K562 (cell line): Measurements from ENCODE around the gene VIM. TPM values are rescaled to one million over a fixed set of nuclear protein-coding genes. Genes with fewer than 3 reads are reported as not detected.

Experiments used
- CEBPG ChIP-seq, 3 experiments: fragments of 200-800 bp in 1 of 3; sonication (Bioruptor generic) in 1 of 3; sonication (generic) in 1 of 3; formaldehyde crosslinking in 1 of 3; IDR thresholded peaks in 2 of 3; conservative IDR thresholded peaks in 1 of 3; 2 replicates each; pipeline versions ENCODE4 v1.6.1 to v1.8.0; 2016 to 2022; ENCODE audit warnings: missing compliant biosample characterization in 2 of 3, missing genetic modification characterization in 2 of 3, mild to moderate bottlenecking in 1 of 3, missing genetic modification reagents in 1 of 3
- SPI1 ChIP-seq: IDR thresholded peaks from 2 replicates; pipeline ENCODE4 v1.6.1; 2011; ENCODE audit warnings: low read depth, low read length, control low read depth, borderline replicate concordance
- polyA plus RNA-seq, 8 experiments: library from polyadenylated mRNA; depleted of rRNA in 4 of 8; stranded (reverse) in 5 of 8; unstranded in 3 of 8; fragments of >200 nt; fragmentation: Nextera tagmentation in 2 of 8; fragmentation: Illumina TruSeq in 1 of 8; extraction: Ambion mirVana in 2 of 8; extraction: Trizol in 1 of 8; gene quantifications; 2 replicates each; pipeline versions ENCODE4 v1.2.1 to v1.2.3, GENCODE V29; 2011 to 2014; ENCODE audit warnings: inconsistent platforms in 1 of 8, missing spikeins in 1 of 8
- total RNA-seq, 7 experiments: library from RNA; depleted of rRNA in 6 of 7; stranded (reverse); fragments of >200 nt in 6 of 7; fragmentation: Illumina TruSeq in 2 of 7; extraction: Trizol in 2 of 7; gene quantifications; 2 replicates each; pipeline versions ENCODE4 v1.2.1 to v1.2.3, GENCODE V29; 2011 to 2021; ENCODE audit warnings: low replicate concordance in 1 of 7
- TF ChIP-seq, protein P1 (sequence below), 2 experiments: fragments of 450-650 bp; IDR thresholded peaks; 2 replicates each; pipeline ENCODE4 v1.6.1; 2016; ENCODE audit warnings: mild to moderate bottlenecking in 2 of 2, borderline replicate concordance in 1 of 2, low read depth in 1 of 2, moderate library complexity in 1 of 2

VIM gene
- total and polyA plus RNA-seq, 9 of the 15 experiments (the other 6 are each of a cell fraction or from before 2014, with no cell fraction given): 86.0 to 621 (median 383) TPM

DNA sequence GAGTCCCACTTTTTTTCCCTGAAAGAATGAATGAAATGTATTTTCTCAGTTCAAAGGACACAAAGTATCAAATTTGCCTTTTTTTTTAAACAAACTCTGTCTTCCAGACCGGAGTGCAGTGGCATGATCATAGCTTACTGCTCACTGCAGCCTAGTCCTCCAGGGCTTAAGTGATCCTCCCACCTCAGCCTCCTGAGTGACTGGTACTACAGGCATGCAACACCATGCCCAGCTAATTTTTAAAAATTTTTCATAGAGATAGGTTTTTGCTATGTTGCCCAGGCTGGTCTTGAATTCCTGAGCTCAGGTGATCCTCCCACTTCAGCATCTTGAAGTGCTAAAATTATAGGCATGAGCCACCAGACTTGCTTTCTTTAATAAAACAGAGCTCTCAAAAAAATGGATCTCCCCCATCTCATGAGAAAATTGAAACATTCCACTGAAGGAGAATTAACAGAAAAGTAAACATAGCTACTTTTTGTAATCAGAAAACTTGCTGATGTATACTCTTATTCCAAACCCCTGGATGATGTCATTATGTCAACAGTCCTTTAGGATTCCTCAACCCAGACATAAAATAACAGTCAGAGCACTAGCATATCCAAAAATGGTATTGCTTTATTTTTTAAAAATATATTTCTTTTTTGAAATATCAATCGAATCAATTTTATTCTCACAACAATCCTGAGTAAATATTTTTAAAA lies 14.2 kb upstream of the VIM start (continued):
- TF ChIP-seq, protein P1, sequence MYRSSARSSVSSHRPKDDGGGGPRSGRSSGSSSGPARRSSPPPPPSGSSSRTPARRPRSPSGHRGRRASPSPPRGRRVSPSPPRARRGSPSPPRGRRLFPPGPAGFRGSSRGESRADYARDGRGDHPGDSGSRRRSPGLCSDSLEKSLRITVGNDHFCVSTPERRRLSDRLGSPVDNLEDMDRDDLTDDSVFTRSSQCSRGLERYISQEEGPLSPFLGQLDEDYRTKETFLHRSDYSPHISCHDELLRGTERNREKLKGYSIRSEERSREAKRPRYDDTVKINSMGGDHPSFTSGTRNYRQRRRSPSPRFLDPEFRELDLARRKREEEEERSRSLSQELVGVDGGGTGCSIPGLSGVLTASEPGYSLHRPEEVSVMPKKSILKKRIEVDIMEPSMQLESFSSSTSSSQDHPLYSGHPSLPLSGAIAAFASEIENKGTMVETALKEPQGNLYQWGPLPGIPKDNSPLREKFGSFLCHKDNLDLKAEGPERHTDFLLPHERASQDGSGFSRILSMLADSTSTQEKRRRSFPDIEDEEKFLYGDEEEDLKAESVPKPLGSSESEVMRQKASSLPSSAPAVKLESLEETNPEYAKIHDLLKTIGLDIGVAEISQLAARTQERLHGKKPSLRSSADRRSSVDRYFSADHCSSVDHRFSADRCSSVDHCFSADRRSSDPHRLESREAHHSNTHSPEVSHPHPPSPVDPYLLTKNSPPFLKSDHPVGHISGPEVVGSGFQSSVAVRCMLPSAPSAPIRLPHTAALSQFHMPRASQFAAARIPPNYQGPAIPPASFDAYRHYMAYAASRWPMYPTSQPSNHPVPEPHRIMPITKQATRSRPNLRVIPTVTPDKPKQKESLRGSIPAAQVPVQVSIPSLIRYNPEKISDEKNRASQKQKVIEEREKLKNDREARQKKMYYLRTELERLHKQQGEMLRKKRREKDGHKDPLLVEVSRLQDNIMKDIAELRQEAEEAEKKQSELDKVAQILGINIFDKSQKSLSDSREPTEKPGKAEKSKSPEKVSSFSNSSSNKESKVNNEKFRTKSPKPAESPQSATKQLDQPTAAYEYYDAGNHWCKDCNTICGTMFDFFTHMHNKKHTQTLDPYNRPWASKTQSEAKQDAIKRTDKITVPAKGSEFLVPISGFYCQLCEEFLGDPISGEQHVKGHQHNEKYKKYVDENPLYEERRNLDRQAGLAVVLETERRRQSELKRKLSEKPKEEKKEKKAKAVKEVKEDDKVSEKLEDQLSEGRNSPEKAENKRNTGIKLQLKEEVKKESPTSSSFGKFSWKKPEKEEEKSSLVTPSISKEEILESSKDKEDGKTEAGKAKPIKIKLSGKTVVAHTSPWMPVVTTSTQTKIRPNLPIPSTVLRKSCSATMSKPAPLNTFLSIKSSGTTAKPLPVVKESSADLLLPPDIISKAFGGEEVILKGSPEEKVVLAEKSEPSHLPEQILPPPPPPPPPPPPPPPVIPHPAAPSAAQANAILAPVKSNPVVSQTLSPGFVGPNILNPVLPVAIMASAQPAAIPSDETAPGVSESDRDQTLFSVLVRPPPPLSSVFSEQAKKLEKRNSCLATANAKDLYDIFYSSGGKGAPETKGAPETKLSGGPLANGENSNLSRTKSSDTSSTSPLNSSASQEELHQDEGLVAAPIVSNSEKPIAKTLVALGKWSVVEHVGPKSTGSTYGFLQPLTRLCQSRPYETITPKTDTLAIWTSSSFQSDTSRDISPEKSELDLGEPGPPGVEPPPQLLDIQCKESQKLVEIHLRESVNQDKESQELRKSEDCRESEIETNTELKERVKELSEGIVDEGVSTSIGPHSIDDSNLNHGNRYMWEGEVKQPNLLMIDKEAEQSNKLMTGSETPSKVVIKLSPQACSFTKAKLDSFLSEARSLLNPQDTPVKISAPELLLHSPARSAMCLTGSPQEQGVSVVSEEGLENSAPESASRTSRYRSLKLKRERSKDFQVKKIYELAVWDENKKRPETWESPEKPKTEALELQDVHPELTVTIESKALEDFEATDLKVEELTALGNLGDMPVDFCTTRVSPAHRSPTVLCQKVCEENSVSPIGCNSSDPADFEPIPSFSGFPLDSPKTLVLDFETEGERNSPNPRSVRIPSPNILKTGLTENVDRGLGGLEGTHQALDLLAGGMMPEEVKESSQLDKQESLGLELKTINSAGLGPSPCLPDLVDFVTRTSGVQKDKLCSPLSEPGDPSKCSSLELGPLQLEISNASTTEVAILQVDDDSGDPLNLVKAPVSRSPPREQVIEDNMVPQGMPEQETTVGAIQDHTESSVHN (IDR thresholded peaks at IDR 0.05; ENCODE audit: borderline replicate concordance in 1 of 2, low read depth in 1 of 2): 0 out of 4 replicates have a peak, but pooled peaks of 1 of the 2 experiments have one; percentile 22
- no peak for TF ChIP-seq SPI1
- no peak for TF ChIP-seq CEBPG (CRISPR knock-in tag; IDR thresholded peaks at IDR 0.05)
- 0 out of 4 replicates have a peak, but pooled peaks of 1 of the 2 experiments have one; percentile 32 for TF ChIP-seq CEBPG (tag; conservative IDR thresholded peaks at IDR 0.05 in 1 of 2, IDR thresholded peaks at IDR 0.05 in 1 of 2)
- TF ChIP-seq, all 486 proteins: peak for 12
